HK-2 (cell line): Measurements from ENCODE around the gene ATG2B.
A peak's percentile ranks its signal among the peaks of the same experiment; 100 is the strongest.

ENCODE experiments used
- DNase-seq: peaks from one replicate; pipeline ENCODE4 v3.0.0-alpha.2; 2018; ENCODE audit not compliant: unreplicated experiment

ATG2B gene

DNA sequence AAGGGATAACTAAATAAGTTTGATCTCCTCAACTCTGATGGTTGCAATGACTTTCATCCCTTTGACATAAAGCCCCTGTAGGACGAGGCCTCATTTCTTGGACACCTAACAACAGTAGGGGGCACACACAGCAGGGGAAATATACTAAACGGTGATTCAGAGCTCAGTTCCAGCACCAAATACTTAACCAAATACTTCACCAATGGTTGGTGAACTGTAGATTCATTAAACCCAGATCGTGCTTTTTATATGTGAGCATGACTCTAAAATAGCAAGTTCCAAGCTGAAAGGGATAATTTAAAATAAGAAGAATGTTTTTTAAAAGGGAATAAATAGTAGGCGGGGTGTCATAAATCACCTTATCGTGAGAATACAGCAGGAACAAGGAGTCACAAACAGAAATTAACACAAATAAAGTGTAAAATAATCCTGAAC, 53.2 kb downstream of the ATG2B start:
- peak; percentile 14 for DNase-seq

DNA sequence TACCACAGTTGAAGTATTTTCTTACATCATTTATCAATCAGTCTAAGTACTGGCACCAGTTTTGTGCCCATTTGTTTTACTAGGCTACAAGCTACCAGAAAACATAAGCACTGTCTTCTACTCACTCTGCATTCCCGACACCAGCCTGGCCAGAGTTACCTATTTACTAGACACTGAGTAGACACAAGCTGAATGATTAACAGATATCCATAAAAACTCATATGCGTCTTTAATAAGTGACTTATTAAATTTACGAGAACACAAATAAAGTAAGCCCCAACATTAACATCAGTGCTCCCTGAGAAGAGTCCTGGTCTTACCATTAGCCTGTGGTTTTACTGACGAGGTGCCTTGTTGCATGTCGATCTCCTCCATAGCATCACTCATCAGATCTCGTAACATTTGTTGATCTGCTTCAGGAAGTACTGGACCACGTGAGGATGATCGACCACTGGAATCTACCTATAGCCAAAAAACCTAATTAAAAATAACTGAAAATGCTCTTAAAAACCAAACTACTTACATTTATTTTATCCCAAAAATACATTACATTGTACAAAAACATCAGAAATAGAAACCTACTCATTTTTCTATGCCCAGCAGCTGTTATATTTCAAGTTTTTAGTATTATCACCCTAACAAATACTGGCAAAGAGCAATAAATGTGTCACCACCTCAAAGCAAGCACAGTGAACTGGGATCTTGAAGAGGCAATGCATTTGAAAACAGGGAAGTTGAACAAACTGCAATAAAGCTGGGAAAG, 53.8 kb downstream of the ATG2B start:
- peak; percentile 27 for DNase-seq

- no peak for DNase-seq
Measured at GRCh38 chr14:96307434-96307833, 55.7 kb downstream of the ATG2B start.

DNA sequence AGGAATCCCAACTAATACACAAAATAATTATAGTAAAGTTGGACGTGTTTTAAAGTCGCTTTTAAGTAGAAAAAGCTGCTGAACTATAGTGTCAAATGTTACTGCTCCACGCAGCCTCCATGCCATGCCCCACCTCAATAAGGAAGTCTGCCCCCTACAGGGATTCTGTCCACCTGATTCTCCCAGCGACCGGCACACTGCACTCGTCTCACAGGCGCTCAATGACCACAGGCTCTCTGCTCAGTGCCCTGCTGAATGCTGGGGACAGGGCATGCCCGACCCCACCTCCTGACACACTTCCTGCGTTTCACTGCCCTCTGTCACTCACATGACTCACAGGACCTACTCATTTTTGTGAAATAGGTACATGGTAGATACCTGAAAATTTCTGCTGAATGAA, 58.2 kb downstream of the ATG2B start:
- DNase-seq, result no peak

DNA sequence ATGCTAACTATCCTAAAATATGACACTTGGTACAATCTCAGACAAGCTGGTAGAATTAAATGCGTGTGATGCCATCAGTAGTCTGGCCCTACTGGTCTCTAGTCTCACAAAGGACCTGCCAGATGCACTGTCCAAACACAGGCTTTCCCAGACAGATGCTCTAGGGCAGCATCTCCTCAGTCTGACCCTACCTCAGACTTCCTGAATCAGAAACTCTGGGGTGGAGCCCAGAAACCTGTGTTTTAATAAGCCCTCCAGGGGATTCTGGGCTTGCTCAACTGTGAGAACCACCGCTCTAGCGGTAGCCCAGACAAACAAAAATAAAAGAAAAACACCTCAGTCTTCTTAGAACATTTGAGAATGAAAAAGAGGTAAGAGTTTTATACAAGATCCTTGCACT, 59.2 kb downstream of the ATG2B start:
- DNase-seq, result no peak

- DNase-seq, result no peak
Measured at GRCh38 chr14:96299441-96299840, 63.7 kb downstream of the ATG2B start.

DNA sequence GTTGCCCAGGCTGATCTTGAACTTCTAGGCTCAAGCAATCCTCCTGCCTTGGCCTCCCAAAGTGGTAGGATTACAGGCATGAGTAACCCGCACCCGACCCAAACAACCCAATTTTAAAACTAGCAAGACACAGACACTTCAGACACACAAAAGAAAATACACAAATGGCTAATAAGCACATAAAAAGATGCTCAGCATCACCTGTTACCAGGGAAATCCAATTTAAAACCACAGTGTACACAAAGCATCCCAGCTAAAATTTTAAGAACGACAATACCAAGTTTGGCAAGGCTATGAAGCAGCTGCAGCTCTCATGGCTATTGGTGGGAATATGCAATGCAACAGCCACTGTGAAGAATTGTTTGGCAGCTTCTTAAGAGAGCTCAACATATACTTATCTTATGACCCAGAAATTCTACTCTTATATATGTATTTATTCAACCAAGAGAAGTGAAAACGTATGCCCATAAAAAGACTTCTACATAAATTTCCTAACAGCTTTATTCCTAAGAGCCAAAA, 65.1 kb downstream of the ATG2B start:
- no peak for DNase-seq

- no peak for DNase-seq
Measured at GRCh38 chr14:96297000-96297399, 66.1 kb downstream of the ATG2B start.

DNA sequence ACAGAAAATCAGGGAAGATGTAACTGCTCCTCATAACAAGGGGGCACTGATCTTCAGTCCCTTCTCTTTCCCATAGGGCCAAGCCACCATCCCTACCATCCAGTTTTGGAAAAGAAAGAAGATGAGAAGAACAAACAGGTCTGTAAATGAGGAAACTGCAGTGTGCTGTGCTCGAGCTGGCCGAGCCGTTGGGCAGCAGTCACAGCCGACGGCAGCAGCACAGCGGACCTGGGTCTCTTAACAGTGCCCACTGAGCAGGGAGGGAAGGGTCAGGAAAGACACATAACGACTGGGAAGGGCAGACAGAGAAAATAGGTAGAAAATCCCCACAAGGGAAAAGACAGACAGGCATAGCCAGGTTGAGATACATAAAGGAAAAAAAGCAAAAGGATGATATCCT, 68.9 kb downstream of the ATG2B start:
- DNase-seq, result no peak

DNA sequence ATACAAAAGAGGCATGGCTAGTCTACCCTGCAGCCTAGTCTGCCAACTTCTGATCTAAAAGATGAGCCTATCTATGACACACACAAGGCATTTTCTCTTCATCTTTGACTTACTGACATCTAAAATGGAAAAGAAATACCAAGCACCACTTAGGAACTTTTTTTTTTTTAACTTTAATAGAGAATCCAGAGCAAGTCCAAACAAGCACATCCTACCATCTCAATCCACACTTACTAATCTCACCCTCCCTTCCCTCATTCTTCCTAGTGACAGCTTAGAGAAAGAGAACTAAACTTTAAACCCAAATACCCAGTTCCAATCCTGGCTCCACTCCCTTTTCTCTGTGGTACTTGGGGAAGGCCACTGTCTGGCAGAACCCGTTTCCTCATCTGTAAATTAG, 75.3 kb downstream of the ATG2B start:
- DNase-seq, result no peak

DNA sequence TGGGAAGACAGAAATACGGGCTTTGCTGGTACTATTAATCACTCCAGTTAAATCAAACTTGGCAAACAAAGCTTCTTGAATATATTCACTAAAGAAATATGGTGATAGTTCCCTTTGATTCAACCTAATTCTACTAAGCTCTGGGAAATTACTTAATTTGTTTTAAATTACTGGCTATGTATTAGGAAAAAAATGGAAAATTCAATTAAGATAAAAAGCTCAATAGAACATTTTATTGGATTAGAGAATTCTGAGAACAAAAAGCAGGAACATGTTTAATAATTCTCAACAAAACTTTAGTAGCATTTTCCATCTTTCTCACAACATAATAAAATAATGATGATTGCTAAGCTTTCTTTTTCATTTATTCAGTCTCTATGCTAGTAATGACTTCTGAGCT, 76.9 kb downstream of the ATG2B start:
- DNase-seq, result no peak

GRCh38 chr14:96285667-96286066, 77.5 kb downstream of the ATG2B start:
- DNase-seq, result no peak

DNA sequence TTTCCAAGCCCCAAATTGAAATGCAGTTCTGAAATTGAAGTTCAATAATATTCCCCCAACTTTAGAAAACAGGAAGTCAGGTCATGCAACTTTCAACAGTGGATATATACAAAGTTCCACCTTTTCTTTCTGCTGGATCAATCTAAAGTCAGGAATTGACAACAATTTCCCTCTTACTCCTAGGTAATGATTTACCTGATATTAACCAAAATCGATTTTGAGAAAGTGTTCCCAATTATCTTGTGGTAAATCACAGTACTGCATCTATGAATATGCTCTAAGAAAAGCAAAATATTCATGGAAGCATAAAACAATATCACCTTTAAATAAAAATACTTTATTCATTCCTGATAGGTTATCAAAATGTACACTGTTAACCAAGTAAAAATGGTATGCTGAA, 78.7 kb downstream of the ATG2B start:
- no peak for DNase-seq

DNA sequence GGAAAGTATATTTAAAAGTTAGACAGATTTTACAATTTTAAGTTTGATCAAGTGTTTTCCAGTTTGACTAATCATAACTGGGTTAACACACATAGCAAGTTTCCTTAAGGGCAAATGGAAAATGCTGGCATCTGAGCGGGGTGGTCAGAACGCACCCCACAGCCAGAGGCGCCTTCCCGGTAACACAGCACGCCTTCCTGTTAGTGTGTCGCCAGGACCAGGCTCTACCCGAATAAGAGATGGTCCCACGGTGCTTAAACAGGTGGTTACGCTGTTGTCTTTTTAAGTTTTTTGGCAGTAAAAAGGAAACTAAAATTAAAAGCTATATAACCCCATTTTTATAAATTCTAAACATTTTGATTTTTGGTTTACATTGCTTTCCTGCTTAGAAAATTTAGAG, 79.1 kb downstream of the ATG2B start:
- no peak for DNase-seq

DNA sequence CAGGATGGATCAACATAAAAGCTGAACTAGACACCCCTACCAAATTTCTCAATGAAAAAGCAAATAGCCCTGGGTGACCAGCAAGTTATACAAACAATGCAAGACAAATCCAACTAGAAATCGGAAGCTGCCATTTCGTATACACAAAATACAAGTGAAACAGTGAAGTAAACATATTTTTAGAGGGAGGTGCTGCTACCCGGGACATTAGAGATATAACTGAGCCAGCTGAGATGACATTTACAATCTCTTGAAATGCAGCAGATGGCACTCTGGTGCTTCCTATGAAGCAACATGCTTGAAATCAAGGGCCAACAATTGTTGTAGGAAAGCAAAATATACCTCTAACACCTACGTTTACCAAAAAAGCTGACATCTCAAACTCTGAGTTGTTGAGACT, 81.7 kb downstream of the ATG2B start:
- DNase-seq, result no peak

GRCh38 chr14:96280104-96280503, 83.0 kb downstream of the ATG2B start:
- DNase-seq, result no peak

DNA sequence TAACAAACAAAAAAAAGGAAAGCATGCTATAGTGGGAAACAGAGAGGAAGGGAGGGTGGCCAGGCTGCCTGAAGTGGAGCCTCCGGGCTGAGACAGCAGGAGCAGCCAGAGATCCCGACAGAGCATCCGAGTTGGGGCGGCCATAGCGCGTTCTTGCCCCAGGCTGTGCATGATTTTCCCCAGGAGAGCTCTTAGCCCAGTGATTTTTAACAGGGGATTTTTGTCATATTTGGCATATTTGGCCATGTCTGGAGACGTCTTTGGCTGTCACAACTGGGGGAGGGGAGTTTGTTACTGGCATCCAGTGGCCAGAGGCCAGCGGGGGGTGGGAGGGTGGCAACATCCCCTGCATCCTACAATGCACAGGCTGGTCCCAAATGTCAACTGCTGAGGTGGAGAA, 83.6 kb downstream of the ATG2B start:
- no peak for DNase-seq

DNA sequence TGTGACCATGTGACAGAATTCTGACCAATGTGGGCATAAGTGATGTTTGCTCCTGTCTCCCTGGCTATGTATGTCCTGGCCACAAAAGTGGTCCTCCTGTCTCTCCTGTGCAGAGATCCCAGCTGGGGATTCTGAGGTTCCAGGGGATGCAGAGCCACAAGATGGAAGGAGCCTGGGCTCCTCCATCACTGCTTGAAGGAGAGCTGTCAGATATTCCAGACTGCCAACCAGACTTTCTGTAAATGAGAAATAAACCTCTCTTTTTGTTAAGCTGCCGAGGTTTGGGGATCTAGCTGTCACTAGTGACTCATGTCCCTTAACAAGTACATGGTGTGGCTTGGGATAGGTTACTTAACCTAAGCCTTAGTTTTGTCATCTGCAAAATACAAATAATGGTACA, 85.3 kb downstream of the ATG2B start:
- no peak for DNase-seq

- peak; percentile 61 for DNase-seq
Measured at GRCh38 chr14:96275177-96276112, 87.7 kb downstream of the ATG2B start.

GRCh38 chr14:96274543-96274942, 88.6 kb downstream of the ATG2B start:
- DNase-seq, result no peak

DNA sequence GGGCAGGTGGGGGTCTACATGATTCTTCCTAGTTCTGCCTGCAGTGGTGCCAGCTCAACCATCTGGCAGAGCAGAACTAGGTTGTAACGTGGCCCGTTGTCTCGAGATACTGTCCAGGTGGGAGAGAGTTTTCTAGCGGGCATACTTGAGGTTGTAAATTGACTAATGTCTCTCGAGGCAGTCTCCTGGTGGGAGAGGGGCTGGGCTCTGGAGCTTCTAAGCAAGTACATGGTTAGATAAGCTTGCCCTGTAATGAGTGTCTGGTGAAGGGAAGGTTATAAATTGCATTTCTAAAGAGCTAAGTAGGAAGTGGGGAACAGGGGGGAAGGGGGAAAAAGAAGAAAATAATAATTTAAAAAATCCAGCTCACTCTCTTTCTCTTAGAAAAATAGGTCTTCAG, 89.0 kb downstream of the ATG2B start:
- no peak for DNase-seq

DNA sequence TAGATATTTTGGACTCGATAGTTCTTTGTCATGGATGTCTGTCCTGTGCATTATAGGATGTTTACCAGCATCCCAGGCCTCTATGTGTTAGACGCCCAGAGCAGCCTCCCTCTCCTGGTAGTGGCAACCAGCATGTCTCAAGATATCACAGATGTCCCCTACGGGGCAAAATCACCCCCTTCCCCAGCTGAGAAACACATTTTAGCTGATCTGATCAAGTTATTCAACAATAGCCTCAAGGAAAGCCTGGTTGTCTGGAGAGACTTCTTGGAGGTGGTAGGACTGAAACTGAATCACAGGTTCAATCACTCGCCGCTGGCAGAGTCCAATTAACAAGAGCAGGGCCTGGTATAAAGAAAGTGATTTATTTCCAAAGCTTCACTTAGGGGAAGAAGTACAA, 89.5 kb downstream of the ATG2B start:
- no peak for DNase-seq
